Astrocyte (in vitro differentiated cells and primary cell): ENCODE measurements around the gene METTL23. TPM values are rescaled to one million over a fixed set of nuclear protein-coding genes. Genes with fewer than 3 reads are reported as not detected.

Source experiments
- DNase-seq: peaks from one replicate; pipeline ENCODE4 v3.0.0-alpha.2; 2010; ENCODE audit warnings: low read depth
- FAIRE-seq: peaks from 2 replicates; lab custom pipeline; 2011; peaks lifted over from hg19 to GRCh38; lab: Jason Lieb, UNC
- H2AFZ ChIP-seq: 2 replicates; pipeline ENCODE4 v1.6.0; 2012; ENCODE audit warnings: low read depth, low read length, inconsistent platforms
- H3K27ac ChIP-seq: 2 replicates; pipeline ENCODE4 v1.5.1; 2011; ENCODE audit warnings: low read depth, low read length, inconsistent platforms
- H3K27me3 ChIP-seq: 2 replicates; pipeline ENCODE4 v1.6.0; 2011; ENCODE audit warnings: low read length, inconsistent platforms; ENCODE audit not compliant: insufficient read depth
- H3K36me3 ChIP-seq: 2 replicates; pipeline ENCODE4 v1.5.1; 2011; ENCODE audit warnings: low read length, inconsistent platforms; ENCODE audit not compliant: insufficient read depth
- H3K4me1 ChIP-seq: 2 replicates; pipeline ENCODE4 v1.5.1; 2011; ENCODE audit warnings: low read length, inconsistent platforms; ENCODE audit not compliant: insufficient read depth
- H3K4me2 ChIP-seq: 2 replicates; pipeline ENCODE4 v1.6.0; 2012; ENCODE audit warnings: low read length, inconsistent platforms
- H3K4me3 ChIP-seq: 2 replicates; pipeline ENCODE4 v1.5.1; 2011; ENCODE audit warnings: low read depth, mild to moderate bottlenecking, low read length, inconsistent platforms; ENCODE audit not compliant: insufficient read depth
- H3K79me2 ChIP-seq: 2 replicates; pipeline ENCODE4 v1.6.0; 2012; ENCODE audit warnings: mild to moderate bottlenecking, low read length, inconsistent platforms; ENCODE audit not compliant: insufficient read depth
- H3K9ac ChIP-seq: 2 replicates; pipeline ENCODE4 v1.6.0; 2012; ENCODE audit warnings: mild to moderate bottlenecking, low read length, inconsistent platforms
- H3K9me3 ChIP-seq: 2 replicates; pipeline ENCODE4 v1.5.1; 2012; ENCODE audit warnings: low read depth, mild to moderate bottlenecking, low read length, inconsistent platforms; ENCODE audit not compliant: insufficient read depth
- H4K20me1 ChIP-seq: 2 replicates; pipeline ENCODE4 v1.6.0; 2012; ENCODE audit warnings: low read length, inconsistent platforms; ENCODE audit not compliant: insufficient read depth
- H3K27ac Mint-ChIP-seq: one replicate; pipeline ENCODE4 v1.8.0; 2021; ENCODE audit warnings: mild to moderate bottlenecking, mixed read lengths; ENCODE audit not compliant: unreplicated experiment
- H3K27me3 Mint-ChIP-seq: one replicate; pipeline ENCODE4 v1.8.0; 2021; ENCODE audit warnings: low read depth, mixed read lengths; ENCODE audit not compliant: unreplicated experiment
- H3K36me3 Mint-ChIP-seq: one replicate; pipeline ENCODE4 v1.8.0; 2021; ENCODE audit warnings: low read depth, mixed read lengths; ENCODE audit not compliant: unreplicated experiment
- H3K4me1 Mint-ChIP-seq: one replicate; pipeline ENCODE4 v1.8.0; 2021; ENCODE audit warnings: low read depth, mixed read lengths; ENCODE audit not compliant: unreplicated experiment
- H3K4me3 Mint-ChIP-seq: one replicate; pipeline ENCODE4 v1.8.0; 2021; ENCODE audit warnings: mild to moderate bottlenecking, moderate library complexity, mixed read lengths; ENCODE audit not compliant: unreplicated experiment
- H3K9me3 Mint-ChIP-seq: one replicate; pipeline ENCODE4 v1.8.0; 2021; ENCODE audit warnings: mild to moderate bottlenecking, mixed read lengths; ENCODE audit not compliant: unreplicated experiment
- CTCF ChIP-seq: IDR thresholded peaks from 2 replicates; pipeline ENCODE4 v1.5.1; 2011; ENCODE audit warnings: low read depth, mild to moderate bottlenecking, inconsistent platforms, low read length, moderate library complexity; ENCODE audit not compliant: insufficient read depth
- EZH2 ChIP-seq: IDR thresholded peaks from 2 replicates; pipeline ENCODE4 v1.6.1; 2012; ENCODE audit warnings: mild to moderate bottlenecking, low read length, inconsistent platforms; ENCODE audit not compliant: insufficient read depth
- total RNA-seq: library from RNA; stranded (reverse); gene quantifications from 2 replicates; pipeline ENCODE4 v1.2.1, GENCODE V29; 2021

METTL23 gene
- total RNA-seq, 1 donor from 2014 or later, result 24.3 TPM

DNA sequence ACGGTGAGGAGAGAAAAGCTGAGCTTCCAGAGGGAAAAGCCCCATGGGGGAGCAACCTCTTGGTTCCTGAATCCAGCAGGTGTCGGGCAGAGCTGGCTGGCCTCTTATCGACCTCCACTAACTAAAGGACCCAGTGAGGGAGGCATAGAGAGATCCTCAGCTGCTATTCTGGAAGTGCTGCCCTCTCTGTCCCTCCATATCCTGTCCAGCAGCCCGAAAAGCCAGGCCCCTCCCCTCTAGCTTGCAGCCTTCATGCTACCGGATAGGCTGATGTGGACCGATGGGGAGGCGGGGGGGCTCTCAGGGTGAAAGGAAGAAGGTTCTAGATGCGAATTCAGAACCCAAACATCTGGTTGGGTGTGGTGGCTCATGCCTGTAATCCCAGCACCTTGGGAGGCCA is 40.8 kb upstream of the METTL23 start:
- peaks cover 36% of the 10 kb centered on the region for H3K4me1 ChIP-seq
- Mint-ChIP-seq H3K9me3 (no peaks in the 10 kb centered on the region), H3K4me3 (no peak overlapping the region), H3K27me3 (no peaks in the 10 kb centered on the region), H3K36me3 (peaks cover 17% of the 10 kb centered on the region), H3K4me1 (peaks cover 35% of the 10 kb centered on the region), H3K27ac (no peak overlapping the region)
- no peak for FAIRE-seq
- peaks cover 92% of the 10 kb centered on the region for H4K20me1 ChIP-seq
- H3K27ac ChIP-seq, result no peak overlapping the region
- no peak overlapping the region for H3K4me2 ChIP-seq
- peaks cover 45% of the 10 kb centered on the region for H3K79me2 ChIP-seq
- no peaks in the 10 kb centered on the region for H3K9me3 ChIP-seq
- H2AFZ ChIP-seq, result no peak overlapping the region
- no peak for DNase-seq
- H3K36me3 ChIP-seq, result peaks cover 5% of the 10 kb centered on the region
- no peak overlapping the region for H3K4me3 ChIP-seq
- no peaks in the 10 kb centered on the region for H3K27me3 ChIP-seq
- TF ChIP-seq EZH2 (no peak), CTCF (no peak)
- no peak overlapping the region for H3K9ac ChIP-seq

DNA sequence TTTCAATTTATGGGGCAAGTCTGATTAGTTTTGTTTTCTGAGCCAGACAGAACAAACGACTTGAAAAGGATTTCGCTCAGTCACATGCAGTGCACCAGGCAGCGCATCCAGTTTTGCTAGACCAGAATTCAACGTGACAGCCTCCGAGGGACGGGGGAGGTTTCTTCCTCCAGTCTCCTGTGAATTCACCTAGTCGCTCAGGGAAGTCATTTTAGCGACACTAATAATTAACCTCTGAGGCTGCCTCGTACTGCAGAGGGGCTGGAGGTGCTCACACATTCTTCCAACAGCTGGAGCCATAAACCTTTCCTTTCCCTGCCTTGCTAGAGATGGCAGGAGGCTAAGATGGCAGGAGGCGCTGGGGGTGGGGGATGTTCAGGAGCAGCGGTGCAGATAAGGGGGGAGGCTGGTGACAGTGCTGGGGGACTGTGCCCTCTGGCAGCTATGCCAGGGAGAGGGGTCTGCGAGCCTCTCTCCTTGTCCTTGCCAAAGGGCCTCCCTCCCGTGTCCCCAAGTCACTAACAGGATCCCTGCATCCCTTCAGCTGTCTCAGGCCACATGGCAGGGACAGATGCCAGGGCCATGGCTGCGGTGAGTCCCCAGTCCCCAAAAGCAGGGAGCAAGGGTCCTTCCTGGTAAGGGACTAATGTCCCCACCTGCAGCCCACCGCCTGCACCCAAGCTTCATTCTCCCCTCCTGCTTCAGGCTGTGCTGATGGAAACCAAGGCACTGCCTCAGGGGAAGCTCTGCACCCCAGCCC is 39.9 kb upstream of the METTL23 start:
- H3K27ac ChIP-seq, result no peak overlapping the region
- DNase-seq (no peak), FAIRE-seq (no peak)
- Mint-ChIP-seq H3K27ac (no peak overlapping the region), H3K4me3 (no peak overlapping the region), H3K9me3 (no peaks in the 10 kb centered on the region), H3K4me1 (peaks cover 29% of the 10 kb centered on the region), H3K27me3 (no peaks in the 10 kb centered on the region), H3K36me3 (peaks cover 16% of the 10 kb centered on the region)
- no peaks in the 10 kb centered on the region for H3K9me3 ChIP-seq
- H3K79me2 ChIP-seq, result peaks cover 54% of the 10 kb centered on the region
- peaks cover 5% of the 10 kb centered on the region for H3K36me3 ChIP-seq
- no peak overlapping the region for H3K4me2 ChIP-seq
- H3K4me3 ChIP-seq, result no peak overlapping the region
- TF ChIP-seq CTCF (no peak), EZH2 (no peak)
- peaks cover 32% of the 10 kb centered on the region for H3K4me1 ChIP-seq
- no peak overlapping the region for H3K9ac ChIP-seq
- H3K27me3 ChIP-seq, result no peaks in the 10 kb centered on the region
- H2AFZ ChIP-seq, result no peak overlapping the region
- peaks cover 92% of the 10 kb centered on the region for H4K20me1 ChIP-seq
